K562 (cell line): ENCODE measurements around the gene NOM1. TPM values are rescaled to one million over a fixed set of nuclear protein-coding genes. Genes with fewer than 3 reads are reported as not detected.

ENCODE experiments used
- BCOR ChIP-seq: fragments of 450-650 bp; IDR thresholded peaks from 2 replicates; pipeline ENCODE4 v1.6.1; 2016
- BRD4 ChIP-seq: fragments of 200-600 bp; sonication (generic); IDR thresholded peaks from 2 replicates; pipeline ENCODE4 v1.6.1; 2017; ENCODE audit warnings: inconsistent platforms
- CREB1 ChIP-seq, 2 experiments: sonication (generic) in 1 of 2; formaldehyde crosslinking in 1 of 2; IDR thresholded peaks; 2 replicates each; pipeline versions ENCODE4 v1.6.1 to v1.8.0; 2012 to 2022; ENCODE audit warnings: inconsistent platforms in 1 of 2, mild to moderate bottlenecking in 1 of 2, missing genetic modification reagents in 1 of 2, moderate library complexity in 1 of 2
- FOS ChIP-seq: IDR thresholded peaks from 3 replicates; pipeline ENCODE4 v1.6.1; 2011; ENCODE audit not compliant: insufficient read length; ENCODE audit errors: extremely low read depth
- GATAD2B ChIP-seq: fragments of 450-650 bp; IDR thresholded peaks from 2 replicates; pipeline ENCODE4 v1.6.1; 2017; ENCODE audit warnings: mild to moderate bottlenecking, borderline replicate concordance
- NRF1 ChIP-seq, 2 experiments: fragments of 450-650 bp; IDR thresholded peaks in 1 of 2; conservative IDR thresholded peaks in 1 of 2; 2 replicates each; pipeline ENCODE4 v1.6.1; 2014; ENCODE audit warnings: mild to moderate bottlenecking in 2 of 2
- OTX1 ChIP-seq: fragments of 450-650 bp; formaldehyde crosslinking; IDR thresholded peaks from 2 replicates; pipeline ENCODE4 v1.4.0; 2022; ENCODE audit warnings: mild to moderate bottlenecking
- PCBP1 ChIP-seq: fragments of 200-400 bp; formaldehyde crosslinking; IDR thresholded peaks from 2 replicates; pipeline ENCODE4 v1.6.1; 2018; ENCODE audit warnings: mild to moderate bottlenecking, low read depth, low read length; ENCODE audit not compliant: poor library complexity, severe bottlenecking
- PHB ChIP-seq: fragments of 250-450 bp; sonication (Bioruptor Pico); IDR thresholded peaks from 2 replicates; pipeline ENCODE4 v1.5.0; 2021
- SMARCA5 ChIP-seq: fragments of 450-650 bp; IDR thresholded peaks from 2 replicates; pipeline ENCODE4 v1.6.1; 2016
- TEAD2 ChIP-seq: fragments of 450-650 bp; IDR thresholded peaks from 2 replicates; pipeline ENCODE4 v1.6.1; 2016; ENCODE audit warnings: missing genetic modification characterization, control low read depth, missing compliant biosample characterization
- XRCC4 ChIP-seq: IDR thresholded peaks from one replicate; pipeline ENCODE4 v1.6.1; 2011; ENCODE audit not compliant: insufficient read depth, insufficient read length; ENCODE audit errors: extremely low read depth
- ZZZ3 ChIP-seq: fragments of 450-650 bp; IDR thresholded peaks from 2 replicates; pipeline ENCODE4 v1.6.1; 2016; ENCODE audit warnings: antibody characterized with exemption, mild to moderate bottlenecking, moderate library complexity
- polyA plus RNA-seq, 8 experiments: library from polyadenylated mRNA; depleted of rRNA in 4 of 8; stranded (reverse) in 5 of 8; unstranded in 3 of 8; fragments of >200 nt; fragmentation: Nextera tagmentation in 2 of 8; fragmentation: Illumina TruSeq in 1 of 8; extraction: Ambion mirVana in 2 of 8; extraction: Trizol in 1 of 8; gene quantifications; 2 replicates each; pipeline versions ENCODE4 v1.2.1 to v1.2.3, GENCODE V29; 2011 to 2014; ENCODE audit warnings: inconsistent platforms in 1 of 8, missing spikeins in 1 of 8
- total RNA-seq, 7 experiments: library from RNA; depleted of rRNA in 6 of 7; stranded (reverse); fragments of >200 nt in 6 of 7; fragmentation: Illumina TruSeq in 2 of 7; extraction: Trizol in 2 of 7; gene quantifications; 2 replicates each; pipeline versions ENCODE4 v1.2.1 to v1.2.3, GENCODE V29; 2011 to 2021; ENCODE audit warnings: low replicate concordance in 1 of 7
- TF ChIP-seq, protein P1 (sequence below): fragments of 450-650 bp; IDR thresholded peaks from 2 replicates; pipeline ENCODE4 v1.6.1; 2017; ENCODE audit warnings: mild to moderate bottlenecking, moderate library complexity
- TF ChIP-seq, protein P2 (sequence below): fragments of 250-450 bp; sonication (Bioruptor Pico); IDR thresholded peaks from 2 replicates; pipeline ENCODE4 v1.8.0; 2021; ENCODE audit warnings: mild to moderate bottlenecking, moderate library complexity
- TF ChIP-seq, protein P3 (sequence below), 2 experiments: IDR thresholded peaks; 2 replicates each; pipeline ENCODE4 v1.6.1; 2011; ENCODE audit warnings: borderline replicate concordance in 1 of 2, control low read depth in 1 of 2, low read depth in 1 of 2, low read length in 1 of 2, mild to moderate bottlenecking in 1 of 2, mixed read lengths in 1 of 2, moderate library complexity in 1 of 2; ENCODE audit not compliant: insufficient read depth in 1 of 2, insufficient read length in 1 of 2, poor library complexity in 1 of 2, severe bottlenecking in 1 of 2; ENCODE audit errors: extremely low read depth in 1 of 2
- TF ChIP-seq, protein P4 (sequence below), 2 experiments: IDR thresholded peaks; 2 replicates each; pipeline ENCODE4 v1.6.1; 2012; ENCODE audit warnings: improper control_type of control experiment in 2 of 2, low read depth in 2 of 2, low read length in 2 of 2, borderline replicate concordance in 1 of 2

The NOM1 gene
- total and polyA plus RNA-seq, 9 of the 15 experiments (the other 6 are each of a cell fraction or from before 2014, with no cell fraction given) = 6.8 to 47.3 (median 37.4) TPM

DNA sequence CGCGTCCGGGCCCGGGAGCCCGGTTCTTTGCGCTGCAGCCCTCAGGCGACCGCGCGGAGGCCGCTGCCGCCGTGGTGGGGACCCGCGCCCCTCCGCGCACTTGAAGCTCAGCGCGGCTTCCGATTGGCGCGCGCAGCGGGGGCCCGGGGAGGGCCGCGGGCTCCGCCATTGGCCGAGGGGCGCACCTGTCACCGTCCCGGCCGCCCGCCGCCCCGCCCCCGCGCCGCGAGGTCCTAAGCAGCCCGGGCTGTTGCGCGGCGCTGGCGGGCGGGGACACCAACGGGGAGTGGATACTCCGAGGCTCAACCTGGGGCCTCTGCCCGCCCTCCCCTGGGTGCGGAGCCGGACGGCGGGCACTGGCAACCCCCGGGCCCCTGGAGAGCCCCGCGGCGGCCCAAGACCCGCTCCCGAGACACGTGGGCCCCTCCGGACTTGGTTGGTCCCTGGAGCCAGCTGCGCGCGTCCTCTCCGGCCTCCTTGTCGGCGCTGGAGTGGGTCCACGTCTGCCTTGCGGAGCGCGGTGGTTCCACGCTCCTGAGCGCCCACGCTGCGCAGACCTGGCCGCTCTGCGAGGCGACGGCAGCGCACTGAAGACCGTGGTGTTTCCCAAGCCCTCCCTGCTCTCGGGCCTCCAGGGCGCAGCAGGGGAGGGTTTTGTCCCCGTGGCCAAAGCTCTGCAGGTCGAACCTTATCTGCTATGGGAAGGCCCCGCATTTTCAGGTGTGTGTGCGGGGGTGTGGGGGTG lies 61.2 kb downstream of the NOM1 start, which contains the start of gene MNX1 (continued):
- TF ChIP-seq, protein P1, sequence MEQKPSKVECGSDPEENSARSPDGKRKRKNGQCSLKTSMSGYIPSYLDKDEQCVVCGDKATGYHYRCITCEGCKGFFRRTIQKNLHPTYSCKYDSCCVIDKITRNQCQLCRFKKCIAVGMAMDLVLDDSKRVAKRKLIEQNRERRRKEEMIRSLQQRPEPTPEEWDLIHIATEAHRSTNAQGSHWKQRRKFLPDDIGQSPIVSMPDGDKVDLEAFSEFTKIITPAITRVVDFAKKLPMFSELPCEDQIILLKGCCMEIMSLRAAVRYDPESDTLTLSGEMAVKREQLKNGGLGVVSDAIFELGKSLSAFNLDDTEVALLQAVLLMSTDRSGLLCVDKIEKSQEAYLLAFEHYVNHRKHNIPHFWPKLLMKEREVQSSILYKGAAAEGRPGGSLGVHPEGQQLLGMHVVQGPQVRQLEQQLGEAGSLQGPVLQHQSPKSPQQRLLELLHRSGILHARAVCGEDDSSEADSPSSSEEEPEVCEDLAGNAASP = no peak
- TF ChIP-seq, protein P2, sequence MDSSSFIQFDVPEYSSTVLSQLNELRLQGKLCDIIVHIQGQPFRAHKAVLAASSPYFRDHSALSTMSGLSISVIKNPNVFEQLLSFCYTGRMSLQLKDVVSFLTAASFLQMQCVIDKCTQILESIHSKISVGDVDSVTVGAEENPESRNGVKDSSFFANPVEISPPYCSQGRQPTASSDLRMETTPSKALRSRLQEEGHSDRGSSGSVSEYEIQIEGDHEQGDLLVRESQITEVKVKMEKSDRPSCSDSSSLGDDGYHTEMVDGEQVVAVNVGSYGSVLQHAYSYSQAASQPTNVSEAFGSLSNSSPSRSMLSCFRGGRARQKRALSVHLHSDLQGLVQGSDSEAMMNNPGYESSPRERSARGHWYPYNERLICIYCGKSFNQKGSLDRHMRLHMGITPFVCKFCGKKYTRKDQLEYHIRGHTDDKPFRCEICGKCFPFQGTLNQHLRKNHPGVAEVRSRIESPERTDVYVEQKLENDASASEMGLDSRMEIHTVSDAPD (CRISPR knock-in tag) = no peak
- peak; percentile 21; the same call in 1 of the 2 replicates for TF ChIP-seq PHB (CRISPR knock-in tag)
- no peak for TF ChIP-seq SMARCA5
- peak; percentile 70 to 75 for TF ChIP-seq NRF1 (conservative IDR thresholded peaks at IDR 0.05 in 1 of 2, IDR thresholded peaks at IDR 0.05 in 1 of 2)
- TF ChIP-seq FOS = peak; percentile 40
- TF ChIP-seq BRD4 = no peak
- peak; percentile 92 for TF ChIP-seq GATAD2B
- TF ChIP-seq ZZZ3 = no peak
- TF ChIP-seq CREB1 (IDR thresholded peaks at IDR 0.05) = peak; percentile 50; the same call in 1 of the 2 replicates
- TF ChIP-seq CREB1 (CRISPR knock-in tag; IDR thresholded peaks at IDR 0.05) = 0 out of 2 replicates have a peak, but pooled peaks have one; percentile 8
- TF ChIP-seq, protein P3, sequence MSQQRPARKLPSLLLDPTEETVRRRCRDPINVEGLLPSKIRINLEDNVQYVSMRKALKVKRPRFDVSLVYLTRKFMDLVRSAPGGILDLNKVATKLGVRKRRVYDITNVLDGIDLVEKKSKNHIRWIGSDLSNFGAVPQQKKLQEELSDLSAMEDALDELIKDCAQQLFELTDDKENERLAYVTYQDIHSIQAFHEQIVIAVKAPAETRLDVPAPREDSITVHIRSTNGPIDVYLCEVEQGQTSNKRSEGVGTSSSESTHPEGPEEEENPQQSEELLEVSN (IDR thresholded peaks at IDR 0.05; ENCODE audit: borderline replicate concordance in 1 of 2, extremely low read depth in 1 of 2, insufficient read depth in 1 of 2, insufficient read length in 1 of 2, low read depth in 1 of 2, low read length in 1 of 2, poor library complexity in 1 of 2, severe bottlenecking in 1 of 2) = peak; percentile 38 to 80
- TF ChIP-seq XRCC4 = no peak
- TF ChIP-seq BCOR = peak; percentile 20
- TF ChIP-seq, protein P4, sequence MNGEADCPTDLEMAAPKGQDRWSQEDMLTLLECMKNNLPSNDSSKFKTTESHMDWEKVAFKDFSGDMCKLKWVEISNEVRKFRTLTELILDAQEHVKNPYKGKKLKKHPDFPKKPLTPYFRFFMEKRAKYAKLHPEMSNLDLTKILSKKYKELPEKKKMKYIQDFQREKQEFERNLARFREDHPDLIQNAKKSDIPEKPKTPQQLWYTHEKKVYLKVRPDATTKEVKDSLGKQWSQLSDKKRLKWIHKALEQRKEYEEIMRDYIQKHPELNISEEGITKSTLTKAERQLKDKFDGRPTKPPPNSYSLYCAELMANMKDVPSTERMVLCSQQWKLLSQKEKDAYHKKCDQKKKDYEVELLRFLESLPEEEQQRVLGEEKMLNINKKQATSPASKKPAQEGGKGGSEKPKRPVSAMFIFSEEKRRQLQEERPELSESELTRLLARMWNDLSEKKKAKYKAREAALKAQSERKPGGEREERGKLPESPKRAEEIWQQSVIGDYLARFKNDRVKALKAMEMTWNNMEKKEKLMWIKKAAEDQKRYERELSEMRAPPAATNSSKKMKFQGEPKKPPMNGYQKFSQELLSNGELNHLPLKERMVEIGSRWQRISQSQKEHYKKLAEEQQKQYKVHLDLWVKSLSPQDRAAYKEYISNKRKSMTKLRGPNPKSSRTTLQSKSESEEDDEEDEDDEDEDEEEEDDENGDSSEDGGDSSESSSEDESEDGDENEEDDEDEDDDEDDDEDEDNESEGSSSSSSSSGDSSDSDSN (IDR thresholded peaks at IDR 0.05; ENCODE audit: borderline replicate concordance in 1 of 2, low read depth in 2 of 2, low read length in 2 of 2) = no peak
- no peak for TF ChIP-seq OTX1
- TF ChIP-seq PCBP1 = peak; percentile 42
- no peak for TF ChIP-seq TEAD2 (tag)
